Measurements from ENCODE around the gene SVIL. TPM values are rescaled to one million over a fixed set of nuclear protein-coding genes. Genes with fewer than 3 reads are reported as not detected.
"Not testable (repeated sequence)": the region's sequence is repeated elsewhere in the genome, so short reads cannot be mapped to it uniquely, and the experiment has no call there.

SVIL gene
- total RNA-seq, 1 experiment from 2014 or later: 15.3 TPM

GRCh38 chr10:29512425-29512974 lies 122.3 kb downstream of the SVIL start:
- H4K8ac ChIP-seq (replicated peaks; ENCODE audit: insufficient read length, low read depth, low read length): no peak overlapping the region
- H2BK15ac ChIP-seq (ENCODE audit: low read depth, low read length): no peak overlapping the region
- no peak for DNase-seq
- H3T11ph ChIP-seq (ENCODE audit: low read length): no peak overlapping the region
- no peak overlapping the region for H2AK5ac ChIP-seq (ENCODE audit: insufficient read length, low read length)
- no peak overlapping the region for H3K14ac ChIP-seq (ENCODE audit: insufficient read depth, low read length)
- H3K56ac ChIP-seq (ENCODE audit: insufficient read length, low read depth, low read length): no peak overlapping the region
- no peak overlapping the region for H3K23ac ChIP-seq (ENCODE audit: insufficient read length, low read depth, low read length)
- no peak overlapping the region for H2BK5ac ChIP-seq (ENCODE audit: insufficient read length, low read length)
- H3K4me1 ChIP-seq (ENCODE audit: insufficient read depth, low read length): no peaks in the 10 kb centered on the region
- H3K18ac ChIP-seq (ENCODE audit: insufficient read length, low read depth, low read length): no peak overlapping the region
- no peak overlapping the region for H4K5ac ChIP-seq (ENCODE audit: insufficient read length, low read depth, low read length)
- H4K20me1 ChIP-seq (ENCODE audit: control insufficient read depth, insufficient read depth, insufficient read length): no peaks in the 10 kb centered on the region
- H3K27ac ChIP-seq (ENCODE audit: insufficient read length, low read depth, low read length): no peak overlapping the region
- H3K4me2 ChIP-seq (ENCODE audit: insufficient read depth, insufficient read length, low read length): no peak overlapping the region
- H3K4me1 Mint-ChIP-seq: peaks cover 1 to 10% of the 10 kb centered on the region in 2 experiments; a peak in 2 of 4 replicates
- H3K27me3 ChIP-seq (ENCODE audit: insufficient read depth, low read length): no peaks in the 10 kb centered on the region
- H3K4ac ChIP-seq (ENCODE audit: low read depth, low read length): no peak overlapping the region
- no peak overlapping the region for H4K91ac ChIP-seq (ENCODE audit: insufficient read length, low read depth, low read length)
- H2AFZ ChIP-seq (ENCODE audit: low read length): no peak overlapping the region
- WGBS (ENCODE audit: extremely low coverage, insufficient read length, low lambda C conversion rate): no CpG with 5 or more reads among the region's 10 CpGs
- H3K9me3 ChIP-seq (ENCODE audit: control insufficient read depth, low read depth, low read length): no peaks in the 10 kb centered on the region
- no peaks in the 10 kb centered on the region for H3K9me3 Mint-ChIP-seq
- H3K79me1 ChIP-seq (ENCODE audit: insufficient read depth, low read depth, low read length, poor library complexity, severe bottlenecking): no peaks in the 10 kb centered on the region
- H3K27me3 Mint-ChIP-seq (ENCODE audit: low read depth): no peaks in the 10 kb centered on the region
- H3K9ac ChIP-seq (ENCODE audit: extremely low read depth, insufficient read length, low read length): no peak overlapping the region
- no peak overlapping the region for H2BK12ac ChIP-seq (ENCODE audit: insufficient read length, low read depth, low read length)
- H3K27ac Mint-ChIP-seq: peak overlapping the region in 1 of 3 experiments; percentile 85; a peak in 1 of 7 replicates
- H2BK120ac ChIP-seq (ENCODE audit: low read depth, low read length, poor library complexity, severe bottlenecking): no peak overlapping the region
- no peaks in the 10 kb centered on the region for H3K23me2 ChIP-seq (ENCODE audit: insufficient read length, low read depth, low read length, poor library complexity, severe bottlenecking)
- H3K4me3 Mint-ChIP-seq: no peak overlapping the region
- TF ChIP-seq CTCF (conservative IDR thresholded peaks at IDR 0.05): no peak
- H3K79me2 ChIP-seq (ENCODE audit: insufficient read depth, low read length): no peaks in the 10 kb centered on the region
- no peak overlapping the region for H2BK20ac ChIP-seq (ENCODE audit: low read depth, low read length, poor library complexity, severe bottlenecking)
- peaks cover 0 to 7% (median 0%) of the 10 kb centered on the region in 3 experiments; a peak in 1 of 7 replicates for H3K36me3 Mint-ChIP-seq (ENCODE audit: insufficient read depth in 1 of 3, low read depth in 3 of 3)

GRCh38 chr10:29511806-29512205 lies 123.0 kb downstream of the SVIL start:
- H3K36me3 Mint-ChIP-seq (ENCODE audit: insufficient read depth in 1 of 3, low read depth in 3 of 3): not testable (repeated sequence)

More at GRCh38 chr10:29511806-29512205, 123.0 kb downstream of the SVIL start:
- WGBS (ENCODE audit: extremely low coverage, insufficient read length, low lambda C conversion rate): no CpG with 5 or more reads among the region's 5 CpGs
- H3K27ac Mint-ChIP-seq; H3K79me1 ChIP-seq (ENCODE audit: insufficient read depth, low read depth, low read length, poor library complexity, severe bottlenecking); H3K14ac ChIP-seq (ENCODE audit: insufficient read depth, low read length); H3K9me3 ChIP-seq (ENCODE audit: control insufficient read depth, low read depth, low read length); H4K91ac ChIP-seq (ENCODE audit: insufficient read length, low read depth, low read length); H3K79me2 ChIP-seq (ENCODE audit: insufficient read depth, low read length); H2BK20ac ChIP-seq (ENCODE audit: low read depth, low read length, poor library complexity, severe bottlenecking); H3K23me2 ChIP-seq (ENCODE audit: insufficient read length, low read depth, low read length, poor library complexity, severe bottlenecking); H2BK5ac ChIP-seq (ENCODE audit: insufficient read length, low read length); H3T11ph ChIP-seq (ENCODE audit: low read length); H4K8ac ChIP-seq (replicated peaks; ENCODE audit: insufficient read length, low read depth, low read length); H4K5ac ChIP-seq (ENCODE audit: insufficient read length, low read depth, low read length); H2AK5ac ChIP-seq (ENCODE audit: insufficient read length, low read length); H3K18ac ChIP-seq (ENCODE audit: insufficient read length, low read depth, low read length); H3K27ac ChIP-seq (ENCODE audit: insufficient read length, low read depth, low read length); H2AFZ ChIP-seq (ENCODE audit: low read length); DNase-seq; H3K4me1 ChIP-seq (ENCODE audit: insufficient read depth, low read length); H3K56ac ChIP-seq (ENCODE audit: insufficient read length, low read depth, low read length); H3K9me3 Mint-ChIP-seq; H2BK12ac ChIP-seq (ENCODE audit: insufficient read length, low read depth, low read length); H2BK120ac ChIP-seq (ENCODE audit: low read depth, low read length, poor library complexity, severe bottlenecking); H3K23ac ChIP-seq (ENCODE audit: insufficient read length, low read depth, low read length); H3K4ac ChIP-seq (ENCODE audit: low read depth, low read length); H3K4me3 Mint-ChIP-seq; H3K4me1 Mint-ChIP-seq; H3K27me3 ChIP-seq (ENCODE audit: insufficient read depth, low read length); H3K4me2 ChIP-seq (ENCODE audit: insufficient read depth, insufficient read length, low read length); H4K20me1 ChIP-seq (ENCODE audit: control insufficient read depth, insufficient read depth, insufficient read length); H3K27me3 Mint-ChIP-seq (ENCODE audit: low read depth); H3K9ac ChIP-seq (ENCODE audit: extremely low read depth, insufficient read length, low read length); H2BK15ac ChIP-seq (ENCODE audit: low read depth, low read length): not testable (repeated sequence)
